Endodermal cell (in vitro differentiated cells): ENCODE results near the gene FXYD1. TPM values are rescaled to one million over a fixed set of nuclear protein-coding genes. Genes with fewer than 3 reads are reported as not detected.

Source experiments
- DNase-seq: peaks from one replicate; pipeline ENCODE4 v3.0.0-alpha.2; 2017
- H3K27ac ChIP-seq: 2 replicates; pipeline ENCODE4 v1.5.1; 2013; ENCODE audit warnings: mild to moderate bottlenecking, low read depth, low read length, moderate library complexity
- H3K27me3 ChIP-seq: 2 replicates; pipeline ENCODE4 v1.6.1; 2013; ENCODE audit warnings: mild to moderate bottlenecking, low read length, moderate library complexity; ENCODE audit not compliant: insufficient read depth, control insufficient read depth, poor library complexity, severe bottlenecking
- H3K36me3 ChIP-seq: 2 replicates; pipeline ENCODE4 v1.7.0; 2013; ENCODE audit warnings: mild to moderate bottlenecking, low read length, moderate library complexity; ENCODE audit not compliant: control insufficient read depth, insufficient read depth
- H3K4me1 ChIP-seq: one replicate; pipeline ENCODE4 v1.7.0; 2013; ENCODE audit warnings: low read length; ENCODE audit not compliant: control insufficient read depth, insufficient read depth
- H3K4me3 ChIP-seq: 2 replicates; pipeline ENCODE4 v1.5.1; 2013; ENCODE audit warnings: mild to moderate bottlenecking, low read length, moderate library complexity
- H3K9ac ChIP-seq: 2 replicates; pipeline ENCODE4 v1.6.1; 2013; ENCODE audit warnings: mild to moderate bottlenecking, low read length, moderate library complexity; ENCODE audit not compliant: poor library complexity, severe bottlenecking; ENCODE audit errors: extremely low read depth
- H3K9me3 ChIP-seq: 2 replicates; pipeline ENCODE4 v1.6.1; 2013; ENCODE audit warnings: mild to moderate bottlenecking, low read length, moderate library complexity; ENCODE audit not compliant: control insufficient read depth
- H3K27ac Mint-ChIP-seq: 2 replicates; pipeline ENCODE4 v1.8.0; 2020; ENCODE audit warnings: mixed read lengths
- H3K27me3 Mint-ChIP-seq: 2 replicates; pipeline ENCODE4 v1.8.0; 2021; ENCODE audit warnings: mild to moderate bottlenecking, mixed read lengths; ENCODE audit not compliant: insufficient read depth
- H3K36me3 Mint-ChIP-seq: 2 replicates; pipeline ENCODE4 v1.8.0; 2020; ENCODE audit warnings: low read depth, mixed read lengths
- H3K4me1 Mint-ChIP-seq: 2 replicates; pipeline ENCODE4 v1.8.0; 2020; ENCODE audit warnings: mixed read lengths
- H3K4me3 Mint-ChIP-seq: 2 replicates; pipeline ENCODE4 v1.8.0; 2020; ENCODE audit warnings: mild to moderate bottlenecking, moderate library complexity, mixed read lengths
- H3K9me3 Mint-ChIP-seq: 2 replicates; pipeline ENCODE4 v1.8.0; 2020; ENCODE audit warnings: mild to moderate bottlenecking, mixed read lengths
- WGBS, 2 experiments: methylation state at CpG; one replicate each; pipeline versions ENCODE4 v1.1.5 to v1.1.7; 2013; ENCODE audit warnings: missing lambda C conversion rate in 2 of 2, mixed read lengths in 1 of 2; ENCODE audit not compliant: insufficient coverage in 1 of 2, insufficient read length in 1 of 2; 5-methylcytosine and 5-hydroxymethylcytosine counted together
- total RNA-seq, 2 donors: library from RNA; stranded (reverse); fragmentation: NEBNext Ultra II Directional in 1 of 2; extraction: Animal tissue kit (Norgen Biotek cat#: 25700) in 1 of 2; gene quantifications; 2 replicates in 1 of 2; 3 replicates in 1 of 2; pipeline ENCODE4 v1.2.1, GENCODE V29; 2021
- TF ChIP-seq, protein P1 (sequence below): fragments of 200-600 bp; sonication (generic); conservative IDR thresholded peaks from 2 replicates; pipeline ENCODE4 v1.5.0; 2021; ENCODE audit warnings: antibody characterized with exemption, mild to moderate bottlenecking

Gene FXYD1
- total RNA-seq, 2 donors from 2014 or later, result 0.75 TPM; not detected in 1

DNA sequence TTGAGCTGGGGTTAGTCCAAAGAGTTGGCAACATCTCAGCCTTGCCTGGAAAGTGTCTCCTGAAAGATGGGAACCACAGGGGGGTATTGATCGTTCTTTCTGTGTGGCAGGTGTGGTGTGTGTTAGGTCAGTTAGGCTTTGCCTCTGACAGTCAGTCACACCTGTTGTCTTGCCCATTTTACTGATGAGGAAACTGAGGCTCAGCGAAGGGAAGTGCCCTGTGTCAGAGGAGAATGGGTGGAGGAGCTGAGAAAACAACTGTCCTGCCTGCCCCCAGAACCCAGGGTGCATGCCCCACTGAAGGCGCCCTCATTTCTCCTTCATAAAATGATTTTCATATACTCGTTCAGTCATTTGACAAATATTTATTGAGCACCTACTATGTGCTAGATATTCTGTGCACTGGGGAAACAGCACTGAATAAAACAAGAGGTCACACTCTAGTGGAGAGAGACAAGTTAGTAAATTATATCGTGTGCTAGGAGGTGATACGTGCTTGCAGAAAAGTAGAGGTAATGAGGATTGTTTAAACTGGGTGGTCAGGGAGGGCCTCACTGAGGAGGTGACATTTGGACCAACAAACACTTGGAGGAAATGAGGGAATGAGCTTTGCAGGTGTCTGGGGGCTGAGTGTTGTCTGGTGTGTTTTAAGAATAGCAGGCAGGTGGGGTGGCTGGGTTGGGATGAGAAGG, 17.5 kb downstream of the FXYD1 start:
- 93 to 97% methylated on average over 4 to 6 of the region's 6 CpGs for WGBS, 2 experiments
- Histone ChIP-seq H3K9ac (no peak overlapping the region), H3K27ac (no peak overlapping the region), H3K36me3 (no peaks in the 10 kb centered on the region), H3K27me3 (peaks cover 27% of the 10 kb centered on the region), H3K4me3 (no peak overlapping the region), H3K4me1 (no peaks in the 10 kb centered on the region), H3K9me3 (no peaks in the 10 kb centered on the region)
- peaks cover 6% of the 10 kb centered on the region for H3K4me1 Mint-ChIP-seq
- H3K27ac Mint-ChIP-seq, result no peak overlapping the region
- peak overlapping the region; percentile 86 for H3K4me3 Mint-ChIP-seq
- H3K36me3 Mint-ChIP-seq, result peaks cover 18% of the 10 kb centered on the region
- TF ChIP-seq, protein P1, sequence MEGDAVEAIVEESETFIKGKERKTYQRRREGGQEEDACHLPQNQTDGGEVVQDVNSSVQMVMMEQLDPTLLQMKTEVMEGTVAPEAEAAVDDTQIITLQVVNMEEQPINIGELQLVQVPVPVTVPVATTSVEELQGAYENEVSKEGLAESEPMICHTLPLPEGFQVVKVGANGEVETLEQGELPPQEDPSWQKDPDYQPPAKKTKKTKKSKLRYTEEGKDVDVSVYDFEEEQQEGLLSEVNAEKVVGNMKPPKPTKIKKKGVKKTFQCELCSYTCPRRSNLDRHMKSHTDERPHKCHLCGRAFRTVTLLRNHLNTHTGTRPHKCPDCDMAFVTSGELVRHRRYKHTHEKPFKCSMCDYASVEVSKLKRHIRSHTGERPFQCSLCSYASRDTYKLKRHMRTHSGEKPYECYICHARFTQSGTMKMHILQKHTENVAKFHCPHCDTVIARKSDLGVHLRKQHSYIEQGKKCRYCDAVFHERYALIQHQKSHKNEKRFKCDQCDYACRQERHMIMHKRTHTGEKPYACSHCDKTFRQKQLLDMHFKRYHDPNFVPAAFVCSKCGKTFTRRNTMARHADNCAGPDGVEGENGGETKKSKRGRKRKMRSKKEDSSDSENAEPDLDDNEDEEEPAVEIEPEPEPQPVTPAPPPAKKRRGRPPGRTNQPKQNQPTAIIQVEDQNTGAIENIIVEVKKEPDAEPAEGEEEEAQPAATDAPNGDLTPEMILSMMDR, result no peak
- no peak for DNase-seq
- peaks cover 35% of the 10 kb centered on the region for H3K27me3 Mint-ChIP-seq
- H3K9me3 Mint-ChIP-seq, result peaks cover 1% of the 10 kb centered on the region

DNA sequence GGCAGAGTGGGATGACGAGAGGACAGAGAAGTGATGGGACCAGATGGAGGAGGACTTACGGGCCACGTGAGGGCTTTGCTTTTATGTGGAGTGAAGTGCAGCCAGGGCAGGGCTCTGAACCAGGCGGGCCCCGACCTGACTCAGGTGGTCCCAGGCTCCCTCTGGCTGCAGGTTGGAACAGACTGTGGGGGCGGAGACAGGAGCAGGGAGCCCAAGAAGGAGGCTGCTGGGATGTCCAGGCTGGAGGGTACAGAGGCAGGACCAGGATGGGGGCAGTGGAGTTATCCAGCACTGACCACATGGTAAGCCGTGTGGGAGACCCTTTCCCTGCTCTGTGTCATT, 18.0 kb downstream of the FXYD1 start:
- no peak overlapping the region for H3K4me3 ChIP-seq
- no peaks in the 10 kb centered on the region for H3K9me3 ChIP-seq
- no peaks in the 10 kb centered on the region for H3K4me1 ChIP-seq
- H3K36me3 Mint-ChIP-seq, result peaks cover 23% of the 10 kb centered on the region
- H3K27me3 ChIP-seq, result peaks cover 27% of the 10 kb centered on the region
- H3K9me3 Mint-ChIP-seq, result peaks cover 1% of the 10 kb centered on the region
- no peak overlapping the region for H3K27ac ChIP-seq
- TF ChIP-seq, protein P1, result no peak
- H3K4me1 Mint-ChIP-seq, result peaks cover 4% of the 10 kb centered on the region
- peaks cover 31% of the 10 kb centered on the region for H3K27me3 Mint-ChIP-seq
- DNase-seq, result no peak
- H3K4me3 Mint-ChIP-seq, result no peak overlapping the region
- H3K9ac ChIP-seq, result no peak overlapping the region
- no peak overlapping the region for H3K27ac Mint-ChIP-seq
- WGBS, 2 experiments, result 94 to 95% methylated on average over 2 to 7 of the region's 7 CpGs
- no peaks in the 10 kb centered on the region for H3K36me3 ChIP-seq

DNA sequence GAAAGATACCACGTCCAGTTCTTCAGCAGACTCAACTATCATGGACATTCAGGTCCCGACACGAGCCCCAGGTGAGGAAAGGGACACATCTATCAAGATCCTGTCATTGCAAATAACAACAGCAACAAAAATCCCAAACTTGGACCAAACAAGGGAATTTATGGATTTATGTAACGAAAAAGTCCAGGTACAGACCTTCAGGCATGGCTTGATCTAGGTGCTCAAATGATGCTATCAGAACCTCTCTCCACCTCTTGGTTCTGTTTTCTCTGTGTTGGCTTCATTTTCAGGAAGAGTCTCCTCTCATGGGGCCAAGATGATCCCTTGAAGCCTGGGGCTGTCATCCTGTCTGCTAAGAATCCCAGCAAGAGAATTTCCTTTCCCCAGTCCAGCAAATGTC, 18.8 kb downstream of the FXYD1 start:
- Mint-ChIP-seq H3K4me3 (no peak overlapping the region), H3K4me1 (peaks cover 4% of the 10 kb centered on the region), H3K36me3 (peaks cover 29% of the 10 kb centered on the region), H3K9me3 (peaks cover 2% of the 10 kb centered on the region), H3K27me3 (peaks cover 27% of the 10 kb centered on the region), H3K27ac (no peak overlapping the region)
- no peaks in the 10 kb centered on the region for H3K9me3 ChIP-seq
- DNase-seq, result no peak
- H3K36me3 ChIP-seq, result no peaks in the 10 kb centered on the region
- H3K27me3 ChIP-seq, result peaks cover 27% of the 10 kb centered on the region
- no peak overlapping the region for H3K27ac ChIP-seq
- 93 to 96% methylated on average over 3 to 4 of the region's 4 CpGs for WGBS, 2 experiments
- no peak overlapping the region for H3K9ac ChIP-seq
- no peak overlapping the region for H3K4me3 ChIP-seq
- TF ChIP-seq, protein P1, result no peak
- H3K4me1 ChIP-seq, result no peaks in the 10 kb centered on the region
